GM20431 (cell line): ENCODE results near the gene CYP2J2.
"Not testable (repeated sequence)": the region's sequence is repeated elsewhere in the genome, so short reads cannot be mapped to it uniquely, and the experiment has no call there.

Source experiments
- in situ Hi-C: fragments of 300-500 bp; cut with MseI, MboI; formaldehyde crosslinking; loops from one replicate; pipeline ENCODE4 v1.15.0; 2020; ENCODE audit warnings: low sequenced_read_pairs; ENCODE audit not compliant: unreplicated experiment

Gene CYP2J2

DNA sequence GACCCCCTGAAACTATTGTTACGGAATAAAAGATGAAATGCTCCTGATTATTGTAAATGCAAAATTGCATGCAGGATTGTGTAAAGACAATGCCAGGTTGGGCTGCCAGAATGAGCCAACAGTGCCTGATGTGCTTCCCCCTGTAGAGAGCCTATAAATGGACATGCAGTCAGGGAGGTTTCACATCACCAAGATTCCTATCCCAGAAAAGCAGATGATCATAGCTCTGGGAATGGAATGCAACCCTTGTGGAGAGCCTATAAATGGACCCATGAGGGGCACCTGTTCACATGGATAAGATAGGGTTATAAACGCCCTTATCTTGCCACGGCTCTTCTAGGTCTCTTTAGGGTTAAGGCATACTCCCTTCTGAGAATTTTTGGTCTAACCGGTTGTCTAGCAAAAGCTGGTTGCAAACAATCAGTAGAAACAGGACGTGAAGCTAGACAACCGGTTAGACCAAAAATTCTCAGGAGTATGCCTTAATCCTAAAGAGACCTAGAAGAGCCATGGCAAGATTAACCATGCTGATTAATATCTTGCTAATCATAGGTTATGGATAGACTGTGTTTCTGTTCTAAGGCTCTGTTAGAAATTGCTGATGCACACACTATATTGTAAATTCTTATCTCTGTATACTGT, 5.2 kb downstream of the CYP2J2 start:
- in situ Hi-C loops: not testable (repeated sequence)

GRCh38 chr1:59919746-59920145, 6.8 kb downstream of the CYP2J2 start:
- in situ Hi-C loops: no loop called here

DNA sequence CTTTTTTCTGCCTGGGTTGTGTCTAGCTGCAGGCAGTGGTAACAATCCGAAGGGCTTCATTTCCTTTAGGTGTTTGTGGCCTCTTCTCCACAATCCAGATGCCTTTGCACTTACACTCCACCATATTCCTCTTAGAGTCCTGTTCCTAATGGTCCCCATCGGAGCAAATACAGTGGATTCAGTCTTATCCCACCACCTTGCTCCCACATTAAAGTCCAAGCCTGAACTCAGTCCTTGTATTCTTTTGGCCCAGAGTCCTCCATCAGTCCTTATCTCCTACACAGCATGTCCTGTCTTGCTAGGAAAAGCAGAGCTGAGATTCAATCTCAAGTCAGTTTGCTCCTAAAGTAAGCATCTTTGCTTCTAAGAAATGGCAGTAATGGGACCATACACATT, 8.8 kb downstream of the CYP2J2 start:
- in situ Hi-C loops: no loop called here

DNA sequence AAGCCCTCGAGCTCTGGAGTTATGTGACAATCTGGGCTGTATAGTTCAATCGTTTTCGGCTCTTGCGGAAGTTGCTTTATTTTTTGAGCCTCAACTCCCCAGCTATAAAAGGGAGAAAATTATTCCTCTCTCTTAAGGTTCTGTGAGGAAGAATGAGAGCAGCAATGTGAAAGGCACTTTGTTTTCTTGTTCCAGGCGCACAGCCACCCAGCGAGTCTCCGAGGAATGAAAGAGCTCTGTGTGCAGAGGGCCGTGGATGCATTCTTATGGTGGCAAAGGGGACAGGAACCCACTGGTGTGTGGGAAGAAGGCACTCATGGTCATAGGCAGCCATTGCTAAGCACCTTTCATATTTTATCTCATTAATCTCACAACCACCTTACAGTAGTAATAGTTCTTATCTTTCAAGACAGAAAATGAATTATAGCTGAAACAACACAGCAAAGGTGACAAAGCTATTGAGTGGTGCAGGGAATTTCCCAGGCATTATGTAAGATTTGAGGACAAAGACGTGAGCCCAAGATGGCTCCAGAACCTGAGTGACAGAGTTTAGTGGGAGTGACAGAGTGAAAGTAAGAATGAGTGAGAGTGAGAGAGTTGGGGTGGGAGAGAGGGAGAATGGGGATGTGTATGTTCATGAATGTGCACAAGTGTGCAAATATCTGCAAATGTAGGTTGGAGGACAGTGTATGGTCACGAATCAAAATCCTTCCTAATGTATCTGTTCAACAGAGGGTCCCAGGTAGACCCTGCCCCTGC, 9.4 kb downstream of the CYP2J2 start:
- in situ Hi-C loops: no loop called here

DNA sequence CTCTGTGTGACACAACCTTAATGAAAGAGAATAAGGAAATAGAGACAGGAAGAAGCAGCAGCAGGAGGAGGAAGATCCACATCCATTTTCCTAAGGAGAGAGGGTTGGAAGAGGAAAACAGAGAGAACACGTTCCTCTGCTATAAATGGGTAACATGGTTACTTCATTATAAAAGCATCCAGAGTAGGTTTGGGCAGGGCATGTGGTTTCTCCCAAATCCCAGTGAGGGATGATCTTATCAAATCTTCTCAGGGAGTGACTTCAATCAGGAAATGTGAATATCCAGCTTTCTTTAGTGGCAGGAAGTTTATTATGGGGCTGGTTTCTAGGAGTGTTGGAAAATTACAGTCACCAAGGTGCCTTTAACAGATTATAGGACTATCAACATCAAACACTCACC, 11.1 kb downstream of the CYP2J2 start:
- in situ Hi-C loops: no loop called here

DNA sequence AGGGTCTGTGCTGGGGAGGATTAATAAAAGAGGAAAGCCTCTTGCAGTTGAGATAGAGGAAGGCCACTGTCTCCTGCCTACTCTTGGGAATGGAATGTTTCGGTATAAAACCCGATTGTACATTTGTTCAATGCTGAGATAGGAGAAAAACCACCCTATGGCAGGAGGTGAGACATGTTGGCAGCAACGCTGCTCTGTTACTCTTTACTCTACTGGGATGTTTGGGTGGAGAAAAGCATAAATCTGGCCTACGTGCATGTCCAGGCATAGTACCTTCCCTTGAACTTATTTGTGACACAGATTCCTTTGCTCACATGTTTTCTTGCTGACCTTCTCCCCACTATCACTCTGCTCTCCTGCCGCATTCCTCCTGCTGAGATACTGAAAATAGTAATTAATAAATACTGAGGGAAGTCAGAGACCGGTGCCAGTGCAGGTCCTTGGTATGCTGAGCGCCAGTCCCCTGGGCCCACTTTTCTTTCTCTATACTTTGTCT, 11.7 kb downstream of the CYP2J2 start:
- in situ Hi-C loops: not testable (repeated sequence)

DNA sequence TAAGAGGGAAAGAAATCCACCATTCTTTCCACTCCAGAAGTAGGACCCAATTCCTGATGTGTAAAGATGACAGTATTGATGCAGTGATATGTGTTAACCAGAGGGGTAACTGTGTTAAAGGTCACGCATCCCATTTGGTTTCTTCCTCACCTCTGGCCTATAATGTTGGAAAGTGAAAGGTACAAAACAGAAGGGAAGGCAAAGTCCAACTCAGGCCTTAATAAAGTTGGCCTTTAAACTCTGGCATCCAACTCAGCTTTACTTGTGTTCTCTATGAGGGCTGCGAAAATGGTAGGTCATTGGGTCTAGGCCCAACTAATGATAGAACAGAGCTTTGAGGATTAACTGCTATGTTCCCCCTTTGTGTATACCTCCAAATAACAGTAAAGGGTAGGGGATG, 17.9 kb downstream of the CYP2J2 start:
- in situ Hi-C loops: no loop called here

DNA sequence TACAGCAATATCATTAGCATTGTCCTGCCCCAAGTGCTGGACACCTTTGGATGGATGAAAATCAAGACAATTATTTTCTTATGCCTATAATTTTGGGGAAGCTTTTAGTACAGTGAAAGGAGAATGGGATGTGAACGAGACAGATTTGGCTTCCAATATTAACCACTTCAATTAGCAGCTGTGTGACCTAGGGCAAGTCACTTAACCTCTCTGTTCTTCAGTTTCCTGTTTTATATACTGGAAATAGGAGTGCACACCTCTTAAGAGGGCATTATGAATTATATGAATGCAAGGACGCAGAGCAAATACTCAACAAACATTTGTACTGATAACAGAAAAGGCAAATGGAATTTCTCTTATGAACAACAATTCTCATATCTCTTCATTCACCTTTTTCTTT, 18.5 kb downstream of the CYP2J2 start:
- in situ Hi-C loops: no loop called here

DNA sequence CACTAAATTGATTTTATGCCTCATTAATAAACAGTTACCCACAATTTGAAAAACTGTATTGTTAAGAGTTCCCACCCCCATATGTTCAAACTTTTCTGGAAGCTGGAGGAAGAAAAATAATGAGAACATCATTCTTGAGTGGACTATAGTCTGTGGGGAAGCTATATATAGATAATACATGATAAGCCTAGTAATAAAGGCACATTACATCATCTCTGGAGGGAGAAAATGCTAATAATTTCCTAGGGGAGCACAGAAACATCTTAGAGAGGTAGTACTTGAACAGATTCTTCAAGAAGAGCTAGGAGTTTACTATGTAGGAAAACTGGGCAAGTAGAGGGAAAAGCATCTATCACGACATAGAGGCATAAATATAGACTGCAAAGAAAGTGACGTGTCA, 19.6 kb downstream of the CYP2J2 start:
- in situ Hi-C loops: no loop called here

DNA sequence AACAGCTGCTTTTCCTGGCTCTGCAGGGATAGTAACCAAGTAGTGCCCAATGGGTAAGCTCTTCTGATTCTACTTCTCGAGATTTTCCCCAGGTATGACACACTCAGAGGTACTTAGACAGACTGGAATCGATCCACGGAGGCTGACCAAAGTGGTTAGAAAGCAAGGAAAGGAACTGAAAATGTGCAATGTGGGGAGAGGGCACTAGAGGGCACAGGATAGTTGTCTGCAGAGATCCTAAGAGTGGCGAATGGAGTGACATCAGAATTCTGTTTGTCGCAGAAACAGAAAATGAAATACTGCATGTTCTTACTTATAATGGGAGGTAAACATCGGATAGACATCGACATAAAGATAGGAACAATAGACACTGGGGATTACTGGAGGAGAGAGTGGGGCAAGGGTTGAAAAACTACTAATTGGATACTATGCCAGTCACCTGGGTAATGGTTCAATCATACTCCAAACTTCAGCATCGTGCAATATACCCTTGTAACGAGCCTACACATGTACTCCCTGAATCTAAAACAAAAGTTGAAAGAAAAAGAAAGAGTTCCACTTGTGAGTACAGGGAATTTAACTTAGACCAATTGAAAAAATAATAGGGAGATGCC, 23.3 kb downstream of the CYP2J2 start:
- in situ Hi-C loops: no loop called here

GRCh38 chr1:59901770-59902388, 24.7 kb downstream of the CYP2J2 start:
- in situ Hi-C loops: no loop called here

- in situ Hi-C loops: no loop called here
Measured at GRCh38 chr1:59900640-59901039, 25.9 kb downstream of the CYP2J2 start.

- in situ Hi-C loops: no loop called here
Measured at GRCh38 chr1:59898927-59899326, 27.6 kb downstream of the CYP2J2 start.

DNA sequence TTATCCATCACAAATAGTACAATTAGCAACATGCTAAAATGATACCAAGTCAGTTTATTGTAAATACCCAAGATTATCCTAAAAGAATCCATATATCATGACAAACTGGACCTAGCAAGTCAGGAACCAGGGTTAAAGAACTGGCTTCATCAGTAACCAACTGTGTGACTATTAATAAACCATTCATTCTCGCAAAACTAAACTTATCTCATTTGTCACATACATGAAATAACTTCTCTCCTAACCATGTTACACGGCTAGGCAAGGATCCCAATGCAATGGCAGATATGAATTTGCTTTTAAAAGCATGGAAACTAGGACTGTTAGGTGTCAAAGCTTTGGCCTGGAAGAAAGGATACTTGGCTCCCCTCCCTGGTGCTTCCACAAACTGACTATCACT, 29.4 kb downstream of the CYP2J2 start:
- in situ Hi-C loops: no loop called here

GRCh38 chr1:59892841-59893811, 33.4 kb downstream of the CYP2J2 start:
- in situ Hi-C loops: no loop called here

- in situ Hi-C loops: no loop called here
Measured at GRCh38 chr1:59885160-59885832, 41.3 kb downstream of the CYP2J2 start.

DNA sequence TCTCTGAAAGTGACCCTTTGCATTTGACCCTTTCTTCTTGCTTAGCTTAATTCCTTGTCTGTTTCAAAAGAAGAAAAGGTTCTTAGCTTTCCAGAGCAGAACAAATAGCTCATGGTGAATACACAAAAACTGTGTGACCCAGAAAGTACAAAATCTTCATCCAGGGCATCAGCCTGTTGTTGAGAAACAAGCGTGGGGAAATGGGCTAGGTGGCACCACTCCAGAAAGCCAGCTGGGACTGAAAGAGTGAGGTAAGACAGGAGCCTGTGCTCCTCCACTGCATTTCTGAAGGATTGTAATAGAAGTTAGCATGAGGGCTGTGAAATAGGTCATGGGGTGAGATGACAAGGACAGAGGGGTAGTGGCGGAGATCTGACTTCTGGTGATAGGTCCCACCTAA, 45.8 kb downstream of the CYP2J2 start:
- in situ Hi-C loops: no loop called here

DNA sequence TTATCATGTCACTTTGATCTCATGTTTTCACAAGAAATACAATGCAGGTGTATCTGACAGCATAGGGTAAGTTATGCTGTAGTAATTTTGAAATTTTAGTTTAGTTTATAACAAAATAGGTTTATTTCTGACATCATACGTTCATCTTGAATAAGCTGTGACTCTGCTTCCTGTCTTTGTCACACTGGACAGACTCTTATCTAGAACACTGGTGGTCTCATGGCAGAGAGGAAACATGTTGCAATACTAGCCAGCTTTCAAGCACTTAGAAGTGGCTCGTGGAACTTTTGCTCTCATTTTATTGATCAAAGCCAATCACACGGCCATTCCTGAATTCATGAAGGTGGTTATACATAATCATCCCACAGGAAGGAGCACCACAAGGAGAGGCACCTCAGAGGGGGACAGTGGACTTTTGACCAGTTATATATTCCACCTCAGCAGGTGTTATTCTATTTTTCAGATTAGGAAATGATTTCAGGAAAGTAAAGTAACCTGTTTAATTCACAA, 46.5 kb downstream of the CYP2J2 start:
- in situ Hi-C loops: no loop called here

GRCh38 chr1:59879574-59879973, 47.0 kb downstream of the CYP2J2 start:
- in situ Hi-C loops: no loop called here
